H1 (cell line): Measurements from ENCODE around the gene CHRM4. TPM values are rescaled to one million over a fixed set of nuclear protein-coding genes. Genes with fewer than 3 reads are reported as not detected.

Experiments
- CTCF ChIA-PET: fragments of 300-600 bp; sonication (Branson Sonifier 250); formaldehyde crosslinking; loops from one replicate; lab custom pipeline; 2021; ENCODE audit not compliant: partially characterized antibody; lab: Charles Lee
- POLR2A ChIA-PET: fragments of 300-600 bp; sonication (Branson Sonifier 250); formaldehyde crosslinking; loops from one replicate; lab custom pipeline; 2021; ENCODE audit warnings: inconsistent platforms; ENCODE audit not compliant: partially characterized antibody; lab: Charles Lee
- DNase-seq, 2 experiments: peaks; one replicate each; pipeline versions ENCODE4 v3.0.0 to v3.0.0-alpha.2; 2010 to 2022; ENCODE audit warnings: low spot score in 2 of 2, low read depth in 1 of 2, mixed read lengths in 1 of 2
- FAIRE-seq: peaks from 2 replicates; lab custom pipeline; 2011; peaks lifted over from hg19 to GRCh38; lab: Jason Lieb, UNC
- H2AFZ ChIP-seq: 2 replicates; pipeline ENCODE4 v1.8.1; 2012; ENCODE audit warnings: low read length, inconsistent platforms
- H2AK5ac ChIP-seq: 2 replicates; pipeline ENCODE4 v1.6.1; 2013; ENCODE audit warnings: low read depth, low read length
- H2BK120ac ChIP-seq: replicated peaks from 2 replicates; pipeline ENCODE3; 2013; ENCODE audit warnings: low read depth, low read length, inconsistent platforms
- H2BK12ac ChIP-seq: 2 replicates; pipeline ENCODE4 v1.6.1; 2013; ENCODE audit warnings: low read depth, low read length
- H2BK15ac ChIP-seq: 2 replicates; pipeline ENCODE4 v1.6.1; 2013; ENCODE audit warnings: low read length
- H2BK20ac ChIP-seq: 2 replicates; pipeline ENCODE4 v1.6.1; 2013; ENCODE audit warnings: low read length
- H2BK5ac ChIP-seq: 2 replicates; pipeline ENCODE4 v1.6.1; 2013; ENCODE audit warnings: low read depth, low read length
- H3K14ac ChIP-seq: 2 replicates; pipeline ENCODE4 v1.6.1; 2013; ENCODE audit warnings: inconsistent platforms; ENCODE audit not compliant: insufficient read length
- H3K18ac ChIP-seq: 2 replicates; pipeline ENCODE4 v1.6.1; 2013; ENCODE audit warnings: low read length; ENCODE audit errors: extremely low read depth
- H3K23ac ChIP-seq: 2 replicates; pipeline ENCODE4 v1.6.1; 2013; ENCODE audit warnings: inconsistent platforms; ENCODE audit not compliant: insufficient read length
- H3K23me2 ChIP-seq: 2 replicates; pipeline ENCODE4 v1.6.1; 2013; ENCODE audit warnings: low read depth, low read length
- H3K27ac ChIP-seq: 2 replicates; pipeline ENCODE4 v1.6.1; 2011; ENCODE audit warnings: low read depth, low read length, inconsistent platforms
- H3K27me3 ChIP-seq, 4 experiments: replicated peaks in 1 of 4; 1 replicate in 1 of 4; 2 replicates in 3 of 4; pipeline versions ENCODE4 v1.6.1 to v1.8.1; 2011 to 2013; ENCODE audit warnings: low read length in 3 of 4, mild to moderate bottlenecking in 3 of 4, inconsistent platforms in 2 of 4, mixed read lengths in 2 of 4, moderate library complexity in 1 of 4; ENCODE audit not compliant: control insufficient read depth in 3 of 4, insufficient read depth in 3 of 4; ENCODE audit errors: extremely low read depth in 1 of 4
- H3K36me3 ChIP-seq, 4 experiments: 2 replicates each; pipeline versions ENCODE4 v1.6.1 to v1.8.1; 2011 to 2013; ENCODE audit warnings: mild to moderate bottlenecking in 4 of 4, low read length in 3 of 4, moderate library complexity in 2 of 4, control low read depth in 1 of 4, inconsistent platforms in 1 of 4; ENCODE audit not compliant: insufficient read depth in 4 of 4, control insufficient read depth in 2 of 4
- H3K4ac ChIP-seq: replicated peaks from 2 replicates; pipeline ENCODE3; 2013; ENCODE audit warnings: low read length, low read depth, mixed read lengths, inconsistent platforms; ENCODE audit not compliant: insufficient read length
- H3K4me1 ChIP-seq, 4 experiments: replicated peaks in 1 of 4; 1 replicate in 1 of 4; 2 replicates in 3 of 4; pipeline versions ENCODE4 v1.6.1 to v1.8.1; 2011 to 2013; ENCODE audit warnings: low read length in 3 of 4, inconsistent platforms in 2 of 4, mixed read lengths in 1 of 4; ENCODE audit not compliant: insufficient read depth in 4 of 4, control insufficient read depth in 3 of 4
- H3K4me2 ChIP-seq, 2 experiments: 2 replicates each; pipeline versions ENCODE4 v1.6.1 to v1.8.1; 2011 to 2013; ENCODE audit warnings: low read depth in 2 of 2, low read length in 2 of 2, control low read depth in 1 of 2, inconsistent platforms in 1 of 2, mild to moderate bottlenecking in 1 of 2; ENCODE audit not compliant: insufficient read depth in 1 of 2
- H3K4me3 ChIP-seq, 4 experiments: fragments of 200-600, 300-600 bp in 1 of 4; sonication (generic), shearing (Covaris generic), sonication (Bioruptor Twin) in 1 of 4; 2 replicates each; pipeline versions ENCODE4 v1.5.1 to v1.8.1; 2011 to 2016; ENCODE audit warnings: low read length in 4 of 4, low read depth in 3 of 4, control low read depth in 2 of 4, inconsistent platforms in 2 of 4, mild to moderate bottlenecking in 2 of 4, mixed read lengths in 1 of 4, moderate library complexity in 1 of 4; ENCODE audit not compliant: insufficient read depth in 2 of 4; ENCODE audit errors: extremely low read depth in 1 of 4
- H3K56ac ChIP-seq: replicated peaks from 2 replicates; pipeline ENCODE3; 2013; ENCODE audit warnings: low read depth, mild to moderate bottlenecking, mixed read lengths, low read length, inconsistent platforms; ENCODE audit not compliant: insufficient read length
- H3K79me1 ChIP-seq: 2 replicates; pipeline ENCODE4 v1.6.1; 2013; ENCODE audit warnings: low read depth, low read length, control low read depth
- H3K79me2 ChIP-seq, 2 experiments: 2 replicates each; pipeline versions ENCODE4 v1.6.1 to v1.8.1; 2012 to 2013; ENCODE audit warnings: low read length in 2 of 2, mild to moderate bottlenecking in 2 of 2, inconsistent platforms in 1 of 2; ENCODE audit not compliant: insufficient read depth in 2 of 2, control insufficient read depth in 1 of 2
- H3K9ac ChIP-seq, 4 experiments: replicated peaks in 1 of 4; 1 replicate in 1 of 4; 2 replicates in 3 of 4; pipeline versions ENCODE4 v1.6.1 to v1.8.1; 2011 to 2013; ENCODE audit warnings: low read depth in 3 of 4, low read length in 3 of 4, control low read depth in 2 of 4, mild to moderate bottlenecking in 2 of 4, moderate library complexity in 2 of 4, inconsistent platforms in 1 of 4; ENCODE audit errors: extremely low read depth in 1 of 4
- H3K9me3 ChIP-seq, 2 experiments: 2 replicates each; pipeline versions ENCODE4 v1.6.1 to v1.8.1; 2012 to 2013; ENCODE audit warnings: mild to moderate bottlenecking in 2 of 2, moderate library complexity in 2 of 2, control low read depth in 1 of 2, inconsistent platforms in 1 of 2, low read depth in 1 of 2, low read length in 1 of 2, mixed read lengths in 1 of 2; ENCODE audit not compliant: insufficient read depth in 2 of 2
- H4K20me1 ChIP-seq, 2 experiments: replicated peaks in 1 of 2; 2 replicates each; pipeline versions ENCODE3 to v1.8.1; 2011 to 2013; ENCODE audit warnings: inconsistent platforms in 2 of 2, low read length in 2 of 2, mild to moderate bottlenecking in 1 of 2; ENCODE audit not compliant: insufficient read depth in 2 of 2, control insufficient read depth in 1 of 2
- H4K5ac ChIP-seq: 2 replicates; pipeline ENCODE4 v1.6.1; 2013; ENCODE audit warnings: low read length, low read depth, mixed read lengths, inconsistent platforms; ENCODE audit not compliant: insufficient read length
- H4K8ac ChIP-seq: 2 replicates; pipeline ENCODE4 v1.8.0; 2013; ENCODE audit warnings: mild to moderate bottlenecking, moderate library complexity, low read length, inconsistent platforms; ENCODE audit not compliant: insufficient read depth; ENCODE audit errors: extremely low read depth
- H4K91ac ChIP-seq: replicated peaks from 2 replicates; pipeline ENCODE3; 2013; ENCODE audit warnings: low read length, mixed read lengths, inconsistent platforms; ENCODE audit not compliant: insufficient read length
- CBX5 ChIP-seq: fragments of 300-800, 300-1000 bp; sonication (generic); IDR thresholded peaks from 2 replicates; pipeline ENCODE4 v1.7.1; 2016; ENCODE audit warnings: antibody characterized with exemption, low read length, low read depth
- CTCF ChIP-seq, 3 experiments: IDR thresholded peaks; 1 replicate in 2 of 3; 2 replicates in 1 of 3; pipeline versions ENCODE4 v1.5.1 to v1.6.1; 2011; ENCODE audit warnings: low read length in 3 of 3, mild to moderate bottlenecking in 3 of 3, inconsistent platforms in 2 of 3, low read depth in 1 of 3, moderate library complexity in 1 of 3; ENCODE audit not compliant: insufficient read depth in 1 of 3; ENCODE audit errors: control extremely low read depth in 1 of 3
- EGR1 ChIP-seq: IDR thresholded peaks from 2 replicates; pipeline ENCODE4 v1.6.1; 2011; ENCODE audit warnings: low read depth, low read length, borderline replicate concordance
- EP300 ChIP-seq, 2 experiments: IDR thresholded peaks; 1 replicate in 1 of 2; 2 replicates in 1 of 2; pipeline ENCODE4 v1.6.1; 2011 to 2012; ENCODE audit warnings: low read depth in 2 of 2, low read length in 2 of 2, mild to moderate bottlenecking in 2 of 2, borderline replicate concordance in 1 of 2, inconsistent platforms in 1 of 2, moderate library complexity in 1 of 2
- JUND ChIP-seq: IDR thresholded peaks from 2 replicates; pipeline ENCODE4 v1.6.1; 2011; ENCODE audit warnings: mild to moderate bottlenecking, improper control_type of control experiment, low read length
- NANOG ChIP-seq: IDR thresholded peaks from 2 replicates; pipeline ENCODE4 v1.6.1; 2011; ENCODE audit warnings: low read length, low read depth, mild to moderate bottlenecking, inconsistent platforms; ENCODE audit not compliant: insufficient read depth, poor library complexity, severe bottlenecking
- RAD21 ChIP-seq, 2 experiments: IDR thresholded peaks in 1 of 2; conservative IDR thresholded peaks in 1 of 2; 2 replicates each; pipeline ENCODE4 v1.6.1; 2011; ENCODE audit warnings: low read depth in 2 of 2, low read length in 2 of 2, improper control_type of control experiment in 1 of 2, inconsistent platforms in 1 of 2, mild to moderate bottlenecking in 1 of 2, moderate library complexity in 1 of 2
- WGBS, 2 experiments: shearing (Covaris generic) in 1 of 2; methylation state at CpG; one replicate each; pipeline versions ENCODE4 v1.1.6 to v1.1.7; 2013 to 2015; ENCODE audit warnings: low lambda C conversion rate in 2 of 2, mixed read lengths in 2 of 2, inconsistent platforms in 1 of 2, low coverage in 1 of 2, missing lambda C conversion rate in 1 of 2; ENCODE audit not compliant: insufficient replicate concordance in 2 of 2, insufficient coverage in 1 of 2, insufficient read length in 1 of 2; ENCODE audit errors: extremely low coverage in 1 of 2, missing lambda C conversion rate in 1 of 2; 5-methylcytosine and 5-hydroxymethylcytosine counted together
- polyA plus RNA-seq, 7 experiments: library from polyadenylated mRNA; depleted of rRNA in 3 of 7; stranded (reverse) in 5 of 7; unstranded in 2 of 7; fragments of >200 nt in 5 of 7; fragments of 200-250 nt in 2 of 7; gene quantifications; 1 replicate in 5 of 7; 2 replicates in 1 of 7; 4 replicates in 1 of 7; pipeline versions ENCODE4 v1.2.1 to v1.2.3, GENCODE V29; 2011 to 2013; ENCODE audit warnings: missing spikeins in 2 of 7, mixed read lengths in 2 of 7
- total RNA-seq: library from RNA; stranded (reverse); fragmentation: NEBNext Ultra II Directional; extraction: Animal tissue kit (Norgen Biotek cat#: 25700); gene quantifications from 2 replicates; pipeline ENCODE4 v1.2.1, GENCODE V29; 2021

The CHRM4 gene
- total and polyA plus RNA-seq, 2 of the 8 experiments (the other 6 are each of a cell fraction or from before 2014, with no cell fraction given): 1.1 to 1.3 TPM

- Histone ChIP-seq H3K4ac (no peak overlapping the region), H3K23ac (no peak overlapping the region), H2BK15ac (no peak overlapping the region), H3K9me3 (no peaks in the 10 kb centered on the region), H3K79me1 (no peaks in the 10 kb centered on the region), H4K5ac (no peak overlapping the region), H2BK120ac (no peak overlapping the region), H3K27me3 (no peaks in the 10 kb centered on the region), H3K36me3 (peaks cover 8 to 40% (median 25%) of the 10 kb centered on the region in 4 experiments; a peak in 6 of 8 replicates), H4K20me1 (peaks cover 12 to 19% of the 10 kb centered on the region in 2 experiments), H2AFZ (no peak overlapping the region), H4K91ac (no peak overlapping the region), H3K4me1 (peaks cover 0 to 6% (median 4%) of the 10 kb centered on the region in 4 experiments; a peak in 5 of 7 replicates), H3K56ac (no peak overlapping the region), H3K27ac (no peak overlapping the region), H3K14ac (no peak overlapping the region), H3K18ac (no peak overlapping the region), H3K9ac (no peak overlapping the region), H2AK5ac (no peak overlapping the region), H3K4me2 (no peak overlapping the region), H3K79me2 (no peaks in the 10 kb centered on the region), H4K8ac (no peak overlapping the region), H2BK20ac (no peak overlapping the region), H3K4me3 (no peak overlapping the region), H2BK5ac (no peak overlapping the region), H3K23me2 (no peaks in the 10 kb centered on the region), H2BK12ac (no peak overlapping the region)
- FAIRE-seq: no peak
- ChIA-PET CTCF (interaction anchor here (0.7 to 44.5 kb wide), 3 partner anchors 9 to 175 kb away, joined by 3 to 1004 read pairs (median 7); partner anchors contain the start of gene DGKZ), POLR2A (no interaction called here)
- no peak for DNase-seq
- WGBS, 2 experiments: 95% methylated on average over 25 of the region's 30 CpGs; no CpG with 5 or more reads in 1 of the 2 experiments
- TF ChIP-seq NANOG (no peak), CBX5 (no peak), JUND (no peak), EP300 (IDR thresholded peaks at IDR 0.05; ENCODE audit: borderline replicate concordance in 1 of 2, low read depth in 2 of 2, low read length in 2 of 2) (no peak), EGR1 (no peak), CTCF (IDR thresholded peaks at IDR 0.05; ENCODE audit: control extremely low read depth in 1 of 3, insufficient read depth in 1 of 3, low read depth in 1 of 3, low read length in 3 of 3) (no peak), RAD21 (IDR thresholded peaks at IDR 0.05 in 1 of 2, conservative IDR thresholded peaks at IDR 0.05 in 1 of 2; ENCODE audit: low read depth in 2 of 2, low read length in 2 of 2) (no peak)
Measured at GRCh38 chr11:46373787-46374740, 17.5 kb downstream of the CHRM4 start.
